ENCODE results near the gene OXNAD1. TPM values are rescaled to one million over a fixed set of nuclear protein-coding genes. Genes with fewer than 3 reads are reported as not detected.
A peak's percentile ranks its signal among the peaks of the same experiment; 100 is the strongest.

The OXNAD1 gene
- total RNA-seq, 1 donor from 2014 or later, result 14.6 TPM

- intact Hi-C loops (cut with DNase I), result no loop called here
- ATAC-seq (ENCODE audit: poor library complexity) (no peak), DNase-seq (no peak)
Measured at GRCh38 chr3:16262174-16262573, 2.8 kb upstream of the OXNAD1 start.

- ATAC-seq (ENCODE audit: poor library complexity) (no peak), DNase-seq (no peak)
- intact Hi-C loops (cut with DNase I), result no loop called here
Measured at GRCh38 chr3:16264174-16264707, 771 bp upstream of the OXNAD1 start.

DNA sequence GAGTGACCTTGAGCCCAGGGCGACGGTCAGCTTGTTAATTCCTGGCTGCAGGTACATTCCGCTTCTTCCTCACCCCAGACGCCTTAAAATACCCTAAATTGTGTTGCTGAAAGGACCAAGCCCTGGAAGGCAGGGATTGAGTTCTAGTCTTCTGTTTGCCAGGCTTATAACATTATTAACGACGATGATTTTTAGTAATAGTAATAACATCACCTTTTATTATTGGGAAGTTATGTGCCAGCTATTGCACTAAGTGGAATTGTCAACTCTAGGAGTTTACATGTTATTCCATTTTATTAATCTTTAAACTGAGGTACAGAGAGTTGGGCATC is 409 bp downstream of the OXNAD1 start:
- intact Hi-C loops (cut with DNase I), result loop anchor here (5.0 kb wide), 1 partner anchor 287 kb away; no protein-coding TSS in a partner anchor
- ATAC-seq (ENCODE audit: poor library complexity) (no peak), DNase-seq (no peak)

- intact Hi-C loops (cut with DNase I), result loop anchor here (5.0 kb wide), 1 partner anchor 286 kb away; no protein-coding TSS in a partner anchor
- DNase-seq (no peak), ATAC-seq (ENCODE audit: poor library complexity) (no peak)
Measured at GRCh38 chr3:16266714-16267113, 1.7 kb downstream of the OXNAD1 start.

DNA sequence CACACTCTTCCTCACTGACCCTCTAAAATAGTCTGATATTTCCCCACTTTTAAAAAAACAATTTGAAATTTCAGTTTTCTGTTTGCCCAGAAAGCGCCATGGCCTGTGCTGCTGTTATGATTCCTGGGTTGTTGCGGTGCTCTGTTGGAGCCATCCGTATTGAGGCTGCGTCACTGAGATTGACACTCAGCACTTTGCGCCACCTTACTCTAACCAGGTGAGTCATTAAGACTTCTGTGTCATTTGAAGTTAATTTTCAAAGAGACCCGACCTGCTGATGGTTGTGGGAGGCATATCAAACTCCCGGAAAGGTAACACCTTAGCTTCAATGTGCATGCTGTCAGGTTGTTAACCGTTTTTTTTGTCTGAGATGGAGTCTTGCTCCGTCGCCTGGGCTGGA is 5.8 kb downstream of the OXNAD1 start:
- ATAC-seq (ENCODE audit: poor library complexity) (no peak), DNase-seq (no peak)
- intact Hi-C loops (cut with DNase I), result no loop called here

GRCh38 chr3:16272588-16272987 is 7.6 kb downstream of the OXNAD1 start:
- DNase-seq, result no peak
- ATAC-seq (ENCODE audit: poor library complexity), result no peak
- intact Hi-C loops (cut with DNase I), result no loop called here

DNA sequence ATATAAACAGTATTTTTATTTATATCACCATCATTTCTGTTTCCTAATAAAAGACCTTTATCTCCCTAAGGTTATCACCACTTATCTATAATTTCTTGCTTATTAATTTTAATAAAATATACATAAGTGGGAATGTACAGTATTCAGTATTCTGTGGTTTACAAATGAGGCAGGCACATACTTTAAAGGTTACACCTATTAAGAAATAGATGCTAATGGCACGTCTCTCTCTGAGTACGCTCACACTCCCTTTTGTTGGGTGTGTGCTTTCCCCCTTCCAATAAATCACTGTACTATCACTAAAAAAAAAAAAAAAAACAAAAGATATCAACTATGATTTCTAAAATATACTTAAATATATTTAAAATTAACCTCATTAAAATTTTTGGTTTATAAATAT is 8.9 kb downstream of the OXNAD1 start:
- ATAC-seq (ENCODE audit: poor library complexity), result no peak
- intact Hi-C loops (cut with DNase I), result no loop called here

GRCh38 chr3:16277471-16277870 is 12.5 kb downstream of the OXNAD1 start:
- ATAC-seq (ENCODE audit: poor library complexity), result no peak
- DNase-seq, result no peak
- intact Hi-C loops (cut with DNase I), result no loop called here

More for the DNA sequence above, 8.9 kb downstream of the OXNAD1 start:
- no peak for DNase-seq

DNA sequence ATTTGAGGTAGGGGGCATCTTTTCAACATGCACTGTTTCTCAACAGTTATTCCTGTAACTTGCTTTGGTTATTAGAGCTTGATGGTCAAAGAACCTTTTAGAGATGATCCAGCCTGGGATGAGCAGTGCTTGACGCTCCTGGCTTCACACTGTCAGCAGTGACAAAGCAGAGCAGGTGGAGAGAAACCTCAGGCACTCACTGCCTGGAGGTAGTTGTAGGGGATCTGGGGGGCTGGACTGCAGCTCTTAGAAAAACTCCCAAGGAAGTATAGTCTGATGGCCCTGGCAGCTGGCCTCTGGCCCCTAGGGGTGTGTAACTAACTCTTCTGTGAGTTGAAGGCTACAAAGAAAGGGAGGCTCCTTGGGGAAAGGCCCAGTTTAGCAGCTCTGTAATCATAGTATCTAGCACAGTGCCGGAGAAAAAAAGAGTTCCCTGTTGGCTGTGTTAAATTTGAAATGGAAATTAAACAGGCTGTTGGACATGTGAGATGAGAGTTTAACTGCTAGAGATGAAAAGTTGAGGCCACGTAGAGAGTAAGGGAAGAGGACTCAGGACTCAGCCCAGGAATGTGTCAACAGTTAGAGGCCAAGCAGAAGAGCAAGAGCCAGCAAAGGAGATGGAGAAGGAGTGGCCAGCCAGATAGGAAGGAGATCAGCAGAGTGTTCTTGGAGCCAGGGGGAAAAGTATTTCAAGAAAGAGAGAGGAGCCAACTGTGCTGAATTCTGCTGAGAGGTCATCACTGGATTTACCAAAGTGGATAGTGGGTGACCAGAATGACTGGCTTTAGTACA is 14.2 kb downstream of the OXNAD1 start:
- ATAC-seq (ENCODE audit: poor library complexity), result no peak
- DNase-seq, result no peak
- intact Hi-C loops (cut with DNase I), result no loop called here

GRCh38 chr3:16280671-16281070 is 15.7 kb downstream of the OXNAD1 start:
- ATAC-seq (ENCODE audit: poor library complexity) (no peak), DNase-seq (no peak)
- intact Hi-C loops (cut with DNase I), result loop anchor here (10.0 kb wide), 1 partner anchor 754 kb away; no protein-coding TSS in a partner anchor

DNA sequence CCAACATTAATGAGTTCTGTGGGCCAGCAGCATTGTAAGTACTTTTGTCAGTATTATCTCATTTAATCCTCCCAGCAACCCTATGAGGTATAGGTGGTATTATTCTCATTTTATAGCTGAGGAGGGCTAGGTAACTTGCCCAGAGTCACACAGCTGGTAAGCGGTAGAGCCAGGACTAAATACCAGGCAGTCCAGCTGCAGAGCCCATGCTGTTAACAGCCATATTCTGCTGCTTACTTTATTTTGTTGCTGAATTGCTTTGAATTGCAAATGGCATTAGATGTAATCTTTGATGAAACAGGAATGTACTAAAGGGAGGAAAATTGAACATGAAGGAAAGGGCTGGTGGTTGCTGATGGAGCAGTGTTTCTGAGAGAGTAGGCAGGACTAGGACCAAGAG is 19.6 kb downstream of the OXNAD1 start:
- intact Hi-C loops (cut with DNase I), result loop anchor here (5.0 to 10.0 kb wide), 3 partner anchors 248 to 750 kb away; no protein-coding TSS in a partner anchor
- DNase-seq (no peak), ATAC-seq (ENCODE audit: poor library complexity) (no peak)

GRCh38 chr3:16286161-16286560 is 21.1 kb downstream of the OXNAD1 start:
- intact Hi-C loops (cut with DNase I), result loop anchor here (5.0 to 10.0 kb wide), 3 partner anchors 246 to 749 kb away; no protein-coding TSS in a partner anchor
- no peak for ATAC-seq (ENCODE audit: poor library complexity)
- DNase-seq, result no peak

- ATAC-seq (ENCODE audit: poor library complexity) (no peak), DNase-seq (no peak)
- intact Hi-C loops (cut with DNase I), result loop anchor here (5.0 to 10.0 kb wide), 3 partner anchors 245 to 748 kb away; no protein-coding TSS in a partner anchor
Measured at GRCh38 chr3:16286751-16287543, 21.9 kb downstream of the OXNAD1 start.

GRCh38 chr3:16288664-16289063 is 23.7 kb downstream of the OXNAD1 start:
- peak; percentile 50 for DNase-seq
- intact Hi-C loops (cut with DNase I), result loop anchor here (5.0 to 10.0 kb wide), 3 partner anchors 244 to 746 kb away; no protein-coding TSS in a partner anchor

DNA sequence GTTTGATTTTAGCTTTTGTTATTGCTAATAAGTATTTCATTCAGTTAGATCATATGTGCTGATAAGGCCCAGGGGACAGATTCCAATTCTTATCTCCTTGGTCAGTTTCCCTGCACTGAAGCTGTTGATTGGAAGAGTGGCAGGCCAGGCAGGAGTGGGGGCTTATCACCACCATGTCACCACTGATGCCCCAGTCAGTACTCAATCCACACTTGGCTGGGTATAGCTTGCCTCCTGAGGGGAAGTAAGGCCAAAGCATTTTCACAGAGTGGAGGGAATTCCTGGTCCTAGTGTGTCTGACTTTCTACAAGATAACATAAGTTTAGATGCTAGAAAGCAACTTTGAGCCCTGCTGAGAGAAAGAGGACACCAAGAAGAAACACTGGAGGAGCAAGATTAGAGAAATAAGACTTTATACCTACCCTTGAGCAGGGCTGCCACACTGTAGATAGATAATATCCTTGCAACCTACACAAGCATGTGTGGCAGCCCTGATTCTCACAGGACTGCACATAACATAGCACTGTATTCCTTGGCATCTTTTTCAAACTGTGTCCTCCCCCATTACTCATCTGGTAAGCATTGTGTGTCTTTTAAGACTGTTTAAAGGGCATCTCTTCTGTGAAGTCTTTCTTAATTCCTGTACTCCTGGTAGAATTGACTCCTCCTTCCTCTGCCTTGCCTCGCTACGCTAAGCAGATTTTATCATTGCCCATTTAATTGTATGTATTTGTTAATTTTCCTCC is 24.3 kb downstream of the OXNAD1 start:
- ATAC-seq (ENCODE audit: poor library complexity) (peak; percentile 77), DNase-seq (no peak)
- intact Hi-C loops (cut with DNase I), result loop anchor here (5.0 to 10.0 kb wide), 3 partner anchors 243 to 745 kb away; no protein-coding TSS in a partner anchor

More at GRCh38 chr3:16288664-16289063, 23.7 kb downstream of the OXNAD1 start:
- ATAC-seq (ENCODE audit: poor library complexity), result peak; percentile 90

DNA sequence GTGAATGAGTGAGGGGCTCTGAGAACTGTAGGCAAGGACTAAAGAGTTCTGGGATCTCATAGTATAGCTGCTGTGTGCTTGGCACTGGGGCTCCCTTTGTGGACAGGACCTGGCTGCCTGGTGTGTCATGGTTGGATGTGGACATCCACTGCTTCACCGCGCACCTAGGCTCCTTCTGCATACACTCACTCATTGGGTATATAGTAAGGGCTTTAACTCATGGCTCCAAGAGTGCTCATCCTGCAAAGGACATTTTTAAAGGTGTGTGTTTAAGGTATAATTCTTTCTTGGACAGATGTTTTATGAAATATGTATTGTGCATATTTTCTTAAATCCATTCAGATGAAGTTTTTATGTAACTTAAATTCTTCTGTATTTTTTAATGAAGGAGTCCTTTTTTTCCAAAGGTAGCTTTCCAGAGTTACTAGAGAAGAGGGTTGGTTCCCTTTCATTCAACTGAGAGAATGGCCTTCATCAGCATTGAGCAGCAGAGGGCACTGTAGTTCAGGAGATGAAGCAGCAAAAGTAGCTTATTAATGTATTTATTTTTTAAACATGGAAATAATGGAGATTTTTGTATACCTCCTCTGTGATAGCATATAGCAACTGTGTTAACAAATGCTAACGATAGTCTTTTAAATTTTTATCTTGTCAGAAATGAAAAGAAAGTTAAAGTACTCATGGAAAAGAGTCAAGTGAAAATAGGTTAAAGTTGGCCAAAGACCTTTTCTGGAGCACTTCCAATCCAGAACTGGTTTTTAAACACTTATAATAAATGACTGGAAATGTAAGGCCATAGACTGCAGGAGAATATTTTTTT is 25.2 kb downstream of the OXNAD1 start:
- intact Hi-C loops (cut with DNase I), result loop anchor here (10.0 kb wide), 1 partner anchor 225 kb away; the partner anchor contains the start of gene RFTN1
- ATAC-seq (ENCODE audit: poor library complexity), result peak; percentile 50
- DNase-seq, result no peak

DNA sequence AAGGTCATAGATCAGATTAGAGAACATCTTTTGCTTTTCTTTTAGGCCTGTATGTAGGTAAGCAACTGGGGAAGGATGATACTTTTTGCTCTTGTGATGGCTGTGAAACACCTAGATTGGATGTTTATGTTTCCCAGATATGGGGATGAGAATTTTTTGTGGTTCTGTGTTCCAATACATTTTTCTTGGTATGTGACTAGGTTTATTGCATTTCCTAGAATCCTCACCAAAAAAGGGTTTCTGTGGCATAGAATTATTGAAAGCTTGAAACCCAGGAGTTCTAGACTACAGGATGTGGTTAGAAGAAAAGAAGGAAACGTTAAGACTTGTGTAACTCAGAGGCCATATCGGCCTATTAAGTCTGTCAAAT is 25.8 kb downstream of the OXNAD1 start:
- intact Hi-C loops (cut with DNase I), result loop anchor here (10.0 kb wide), 1 partner anchor 224 kb away; the partner anchor contains the start of gene RFTN1
- DNase-seq, result no peak
- ATAC-seq (ENCODE audit: poor library complexity), result no peak

GRCh38 chr3:16294844-16295243 is 29.8 kb downstream of the OXNAD1 start:
- intact Hi-C loops (cut with DNase I), result loop anchor here (10.0 kb wide), 1 partner anchor 220 kb away; the partner anchor contains the start of gene RFTN1
- DNase-seq (no peak), ATAC-seq (ENCODE audit: poor library complexity) (no peak)

All from Right ventricle myocardium superior (tissue), 1 donor.